Bronchial smooth muscle cell (primary cell): ENCODE data around the gene MUC5AC. TPM values are rescaled to one million over a fixed set of nuclear protein-coding genes. Genes with fewer than 3 reads are reported as not detected.

Experiments
- total RNA-seq: library from RNA; depleted of rRNA; stranded (reverse); fragments of >200 nt; gene quantifications from 2 replicates; pipeline ENCODE4 v1.2.1, GENCODE V29; 2014

MUC5AC gene
- under 0.01 TPM in 1 of 2 replicates, not detected in the other for total RNA-seq

GRCh38 chr11:1157645-1158591 lies at the start of gene MUC5AC:
TSS of gene MUC5AC (plus strand) at chr11:1157953. CDS start at chr11:1158000, 47 bp downstream.

GRCh38 chr11:1222491-1223345 lies 65.0 kb downstream of the MUC5AC start, which contains the start of gene MUC5B:
TSS of gene MUC5B (plus strand) at chr11:1223066. CDS start at chr11:1223124, 58 bp downstream.

Other genes with a start within 250 kb of the MUC5AC start
- gene CHID1, start 247.1 kb upstream of the MUC5AC start, total RNA-seq = 42.7 and 63.5 TPM in 2 replicates
- 22.9 and 27.0 TPM in 2 replicates for gene AP2A2, start 232.1 kb upstream of the MUC5AC start, total RNA-seq
- gene MUC6, start 121.2 kb upstream of the MUC5AC start, total RNA-seq = not detected in 2 replicates
- gene MUC2, start 83.1 kb upstream of the MUC5AC start, total RNA-seq = not detected in 2 replicates
- gene MUC5B, start 65.1 kb downstream of the MUC5AC start, total RNA-seq = not detected in 2 replicates
- 23.2 and 28.5 TPM in 2 replicates for gene TOLLIP, start 151.7 kb downstream of the MUC5AC start, total RNA-seq
- 0.16 and 0.86 TPM in 2 replicates for gene BRSK2, start 232.0 kb downstream of the MUC5AC start, total RNA-seq